HFFc6 (cell line): ENCODE measurements around the gene CBLIF. TPM values are rescaled to one million over a fixed set of nuclear protein-coding genes. Genes with fewer than 3 reads are reported as not detected.

Source experiments
- DNase-seq: peaks from one replicate; pipeline ENCODE4 v3.0.0-alpha.2; 2018
- H3K27ac Mint-ChIP-seq: 2 replicates; pipeline ENCODE4 v1.8.0; 2020; ENCODE audit warnings: mild to moderate bottlenecking, mixed read lengths
- H3K27me3 Mint-ChIP-seq: 2 replicates; pipeline ENCODE4 v1.8.0; 2021; ENCODE audit warnings: mild to moderate bottlenecking, moderate library complexity, mixed read lengths; ENCODE audit not compliant: insufficient read depth
- H3K36me3 Mint-ChIP-seq: 2 replicates; pipeline ENCODE4 v1.8.0; 2021; ENCODE audit warnings: low read depth, mixed read lengths
- H3K4me1 Mint-ChIP-seq: 2 replicates; pipeline ENCODE4 v1.8.0; 2020; ENCODE audit warnings: low read depth, mixed read lengths
- H3K4me3 Mint-ChIP-seq: 2 replicates; pipeline ENCODE4 v1.8.0; 2020; ENCODE audit warnings: mild to moderate bottlenecking, moderate library complexity, mixed read lengths
- H3K9me3 Mint-ChIP-seq: 2 replicates; pipeline ENCODE4 v1.8.0; 2020; ENCODE audit warnings: mild to moderate bottlenecking, mixed read lengths
- CTCF ChIP-seq: fragments of 200-600 bp; sonication (generic); IDR thresholded peaks from 2 replicates; pipeline ENCODE4 v1.5.0; 2021; ENCODE audit warnings: antibody characterized with exemption, mild to moderate bottlenecking
- total RNA-seq, 6 experiments: library from RNA; stranded (reverse); fragmentation: NEBNext Ultra II Directional; extraction: Animal tissue kit (Norgen Biotek cat#: 25700); gene quantifications; 2 replicates in 1 of 6; 3 replicates in 5 of 6; pipeline ENCODE4 v1.2.3, GENCODE V29; 2021

The CBLIF gene
- total RNA-seq, 6 experiments from 2014 or later, result not detected

DNA sequence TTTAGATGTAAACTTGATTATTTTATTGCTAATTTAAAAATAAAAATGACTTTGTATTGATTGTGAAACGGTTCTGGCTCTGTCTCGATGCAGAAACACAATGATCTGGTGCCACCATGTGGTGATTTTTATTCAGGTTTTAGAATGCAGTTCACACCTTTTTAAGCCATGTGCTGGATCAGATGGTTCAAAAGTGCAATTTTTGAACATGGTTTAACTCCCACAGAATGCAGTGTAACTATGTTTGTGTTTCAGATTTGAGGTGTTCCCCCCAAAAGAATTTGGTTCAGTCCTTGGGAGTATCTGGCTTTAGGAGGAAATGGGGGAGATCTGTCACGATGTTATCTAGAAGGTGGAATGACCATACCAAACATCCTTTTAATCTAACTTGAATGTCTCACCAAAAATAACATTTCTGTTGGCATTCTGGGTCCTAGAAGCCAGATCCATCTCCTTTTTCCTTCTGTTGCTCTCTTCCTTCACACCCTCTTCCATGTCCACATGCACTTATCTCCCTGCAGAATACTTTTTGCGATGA, 42.6 kb downstream of the CBLIF start:
- H3K36me3 Mint-ChIP-seq, result peaks cover 30% of the 10 kb centered on the region
- peaks cover 5% of the 10 kb centered on the region for H3K27me3 Mint-ChIP-seq
- H3K4me3 Mint-ChIP-seq, result no peak overlapping the region
- H3K27ac Mint-ChIP-seq, result no peak overlapping the region
- H3K9me3 Mint-ChIP-seq, result no peaks in the 10 kb centered on the region
- peak; percentile 52 for DNase-seq
- TF ChIP-seq CTCF, result peak; percentile 84
- peaks cover 22% of the 10 kb centered on the region for H3K4me1 Mint-ChIP-seq

DNA sequence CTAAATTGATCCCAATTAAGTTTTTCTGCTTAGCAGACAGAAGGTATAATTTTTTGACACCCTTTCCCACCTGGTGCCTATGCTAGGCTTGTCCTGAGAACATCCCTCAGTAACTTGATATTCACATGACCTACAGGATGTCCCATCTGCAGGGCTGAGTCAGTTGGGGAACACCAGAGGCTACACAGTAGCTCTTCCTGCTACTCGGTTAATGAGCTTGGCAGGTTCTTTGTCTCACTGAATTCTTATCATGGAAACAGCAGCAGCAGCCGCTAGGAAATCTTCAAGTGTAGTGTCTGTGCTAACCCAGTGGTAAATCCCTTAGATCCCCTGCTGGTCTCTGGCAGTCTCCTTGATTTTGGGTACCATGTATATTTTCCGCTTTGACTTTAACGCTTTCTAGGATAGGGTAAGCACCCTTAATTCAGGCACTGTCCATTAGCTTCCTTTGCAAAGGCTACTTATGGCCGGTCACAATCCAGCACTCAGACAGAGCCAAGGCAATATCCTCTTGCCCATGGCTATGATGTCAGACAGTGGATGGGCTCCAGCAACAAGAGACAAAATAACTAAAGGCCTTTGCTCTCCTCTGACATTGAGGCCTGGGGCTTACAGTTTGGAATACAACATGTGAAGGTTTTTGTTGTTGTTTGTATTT, 43.2 kb downstream of the CBLIF start:
- peak overlapping the region; percentile 69 for H3K27ac Mint-ChIP-seq
- TF ChIP-seq CTCF, result no peak
- peaks cover 22% of the 10 kb centered on the region for H3K4me1 Mint-ChIP-seq
- no peak for DNase-seq
- peaks cover 30% of the 10 kb centered on the region for H3K36me3 Mint-ChIP-seq
- no peaks in the 10 kb centered on the region for H3K9me3 Mint-ChIP-seq
- peaks cover 5% of the 10 kb centered on the region for H3K27me3 Mint-ChIP-seq
- no peak overlapping the region for H3K4me3 Mint-ChIP-seq

GRCh38 chr11:59801160-59801706, 44.1 kb downstream of the CBLIF start:
- peaks cover 25% of the 10 kb centered on the region for H3K36me3 Mint-ChIP-seq

GRCh38 chr11:59800390-59801025, 44.8 kb downstream of the CBLIF start:
- Mint-ChIP-seq H3K4me1 (peaks cover 22% of the 10 kb centered on the region), H3K4me3 (no peak overlapping the region), H3K27me3 (peaks cover 4% of the 10 kb centered on the region; the same call in 1 of the 2 replicates), H3K27ac (no peak overlapping the region), H3K9me3 (no peaks in the 10 kb centered on the region), H3K36me3 (peaks cover 30% of the 10 kb centered on the region)
- no peak for TF ChIP-seq CTCF
- DNase-seq, result no peak

More at GRCh38 chr11:59801160-59801706, 44.1 kb downstream of the CBLIF start:
- no peak for TF ChIP-seq CTCF
- Mint-ChIP-seq H3K9me3 (no peaks in the 10 kb centered on the region), H3K27me3 (peaks cover 4% of the 10 kb centered on the region; the same call in 1 of the 2 replicates), H3K4me3 (no peak overlapping the region), H3K4me1 (peaks cover 22% of the 10 kb centered on the region), H3K27ac (peak overlapping the region; percentile 69; the same call in 1 of the 2 replicates)
- no peak for DNase-seq

DNA sequence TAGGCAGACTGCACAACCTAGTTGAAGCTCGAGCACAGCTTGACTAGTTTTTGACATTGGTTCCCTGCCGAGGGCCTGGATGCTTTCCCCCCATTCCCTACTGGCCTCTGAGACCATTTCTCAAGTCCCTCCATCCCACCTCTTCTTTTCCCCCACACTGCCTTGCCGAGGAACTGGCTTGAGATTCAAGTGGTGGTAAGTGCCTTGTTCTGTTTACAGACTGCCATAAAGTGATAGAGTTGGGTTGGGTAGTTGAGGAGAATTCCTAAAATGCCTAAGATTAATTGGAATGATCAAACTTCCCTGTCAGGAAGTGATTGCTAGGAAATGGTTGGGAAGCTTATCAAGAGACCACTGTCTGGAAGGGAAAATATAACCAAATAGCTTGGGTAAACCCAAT, 50.9 kb downstream of the CBLIF start:
- no peak for DNase-seq
- H3K27me3 Mint-ChIP-seq, result no peaks in the 10 kb centered on the region; the same call in 1 of the 2 replicates
- peaks cover 33% of the 10 kb centered on the region for H3K36me3 Mint-ChIP-seq
- TF ChIP-seq CTCF, result no peak
- no peak overlapping the region for H3K27ac Mint-ChIP-seq
- H3K4me3 Mint-ChIP-seq, result no peak overlapping the region
- peaks cover 11% of the 10 kb centered on the region for H3K4me1 Mint-ChIP-seq
- no peaks in the 10 kb centered on the region for H3K9me3 Mint-ChIP-seq
